SK-N-SH treated with all-trans-retinoic acid at 6 μM for 48 hours (cell line): ENCODE measurements around the gene CFC1.
"Not testable (repeated sequence)": the region's sequence is repeated elsewhere in the genome, so short reads cannot be mapped to it uniquely, and the experiment has no call there.

Source experiments
- ARNTL ChIP-seq: fragments of 450-650 bp; formaldehyde crosslinking; IDR thresholded peaks from 2 replicates; pipeline ENCODE4 v1.5.0; 2020; ENCODE audit warnings: low read depth, mild to moderate bottlenecking, moderate library complexity, borderline replicate concordance
- ZNF8 ChIP-seq: fragments of 450-650 bp; formaldehyde crosslinking; IDR thresholded peaks from 2 replicates; pipeline ENCODE4 v1.5.0; 2020; ENCODE audit warnings: mild to moderate bottlenecking, moderate library complexity
- TF ChIP-seq, protein P1 (sequence below): fragments of 250-450 bp; sonication (Bioruptor Pico); IDR thresholded peaks from 2 replicates; pipeline ENCODE4 v1.8.0; 2021; ENCODE audit warnings: low read depth, mild to moderate bottlenecking, moderate library complexity, borderline replicate concordance

DNA sequence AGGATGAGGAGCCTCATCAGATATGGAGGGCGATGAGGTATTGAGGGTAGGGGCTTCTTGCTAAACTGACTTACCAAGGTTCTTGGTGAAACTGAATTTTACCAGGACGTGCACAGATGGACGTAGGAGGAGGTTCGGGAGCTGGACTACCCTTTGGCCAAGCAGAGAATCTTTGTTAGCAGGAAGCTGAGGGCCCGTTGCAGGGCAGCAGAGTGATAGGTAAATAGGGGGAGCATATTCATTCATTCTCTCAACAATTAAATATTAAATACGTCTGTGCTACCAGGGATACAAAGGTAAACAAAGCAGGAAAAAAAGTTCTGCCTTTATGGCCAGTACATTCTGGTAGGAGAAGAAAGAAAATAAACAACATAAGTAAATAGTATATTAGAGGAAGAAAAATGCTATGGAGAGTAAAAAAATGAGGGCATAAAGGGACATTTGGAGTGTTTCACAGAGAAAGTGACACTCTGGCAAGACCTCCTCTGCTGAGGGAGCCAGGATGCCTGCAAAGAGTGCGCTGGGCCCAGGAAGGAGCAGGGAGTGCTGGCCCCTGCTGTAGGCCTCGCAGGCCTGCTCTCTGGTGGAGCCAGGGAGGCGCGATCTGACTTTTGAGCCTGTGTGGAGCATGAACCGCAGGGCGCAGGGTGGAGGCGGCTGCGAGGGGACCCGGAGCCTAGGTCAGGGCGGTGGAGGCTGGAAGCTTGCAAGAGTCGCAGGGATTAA, 9.1 kb upstream of the CFC1 start:
- TF ChIP-seq, protein P1, sequence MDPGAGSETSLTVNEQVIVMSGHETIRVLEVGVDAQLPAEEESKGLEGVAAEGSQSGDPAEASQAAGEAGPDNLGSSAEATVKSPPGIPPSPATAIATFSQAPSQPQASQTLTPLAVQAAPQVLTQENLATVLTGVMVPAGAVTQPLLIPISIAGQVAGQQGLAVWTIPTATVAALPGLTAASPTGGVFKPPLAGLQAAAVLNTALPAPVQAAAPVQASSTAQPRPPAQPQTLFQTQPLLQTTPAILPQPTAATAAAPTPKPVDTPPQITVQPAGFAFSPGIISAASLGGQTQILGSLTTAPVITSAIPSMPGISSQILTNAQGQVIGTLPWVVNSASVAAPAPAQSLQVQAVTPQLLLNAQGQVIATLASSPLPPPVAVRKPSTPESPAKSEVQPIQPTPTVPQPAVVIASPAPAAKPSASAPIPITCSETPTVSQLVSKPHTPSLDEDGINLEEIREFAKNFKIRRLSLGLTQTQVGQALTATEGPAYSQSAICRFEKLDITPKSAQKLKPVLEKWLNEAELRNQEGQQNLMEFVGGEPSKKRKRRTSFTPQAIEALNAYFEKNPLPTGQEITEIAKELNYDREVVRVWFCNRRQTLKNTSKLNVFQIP (CRISPR knock-in tag): not testable (repeated sequence)
- not testable (repeated sequence) for TF ChIP-seq ARNTL; ZNF8 (CRISPR knock-in tag)
